ENCODE measurements around the gene MRPS7. TPM values are rescaled to one million over a fixed set of nuclear protein-coding genes. Genes with fewer than 3 reads are reported as not detected.

Gene MRPS7
- polyA plus RNA-seq, 3 donors, result 26.7 to 122 (median 101) TPM

- peak overlapping the region; percentile 89 to 94 for H3K27ac ChIP-seq (ENCODE audit: low read depth in 1 of 2, low read length in 2 of 2)
- peak overlapping the region; percentile 96 for H3K9ac ChIP-seq (ENCODE audit: insufficient read depth, low read length, poor library complexity, severe bottlenecking)
- H3K4me1 ChIP-seq (ENCODE audit: control insufficient read depth in 1 of 2, insufficient read depth in 2 of 2, low read length in 2 of 2), result peaks cover 68 to 75% of the 10 kb centered on the region in 2 donors
- H3K9me3 Mint-ChIP-seq, result peaks cover 0 to 4% (median 0%) of the 10 kb centered on the region in 7 donors
- peaks cover 68% of the 10 kb centered on the region for H3K4me1 Mint-ChIP-seq
- no peaks in the 10 kb centered on the region for H3K27me3 ChIP-seq (ENCODE audit: control insufficient read depth in 2 of 2, insufficient read depth in 2 of 2, low read length in 2 of 2)
- H2AFZ ChIP-seq (ENCODE audit: insufficient read depth, low read depth, low read length, poor library complexity, severe bottlenecking), result peak overlapping the region; percentile 83
- TF ChIP-seq, protein P1, sequence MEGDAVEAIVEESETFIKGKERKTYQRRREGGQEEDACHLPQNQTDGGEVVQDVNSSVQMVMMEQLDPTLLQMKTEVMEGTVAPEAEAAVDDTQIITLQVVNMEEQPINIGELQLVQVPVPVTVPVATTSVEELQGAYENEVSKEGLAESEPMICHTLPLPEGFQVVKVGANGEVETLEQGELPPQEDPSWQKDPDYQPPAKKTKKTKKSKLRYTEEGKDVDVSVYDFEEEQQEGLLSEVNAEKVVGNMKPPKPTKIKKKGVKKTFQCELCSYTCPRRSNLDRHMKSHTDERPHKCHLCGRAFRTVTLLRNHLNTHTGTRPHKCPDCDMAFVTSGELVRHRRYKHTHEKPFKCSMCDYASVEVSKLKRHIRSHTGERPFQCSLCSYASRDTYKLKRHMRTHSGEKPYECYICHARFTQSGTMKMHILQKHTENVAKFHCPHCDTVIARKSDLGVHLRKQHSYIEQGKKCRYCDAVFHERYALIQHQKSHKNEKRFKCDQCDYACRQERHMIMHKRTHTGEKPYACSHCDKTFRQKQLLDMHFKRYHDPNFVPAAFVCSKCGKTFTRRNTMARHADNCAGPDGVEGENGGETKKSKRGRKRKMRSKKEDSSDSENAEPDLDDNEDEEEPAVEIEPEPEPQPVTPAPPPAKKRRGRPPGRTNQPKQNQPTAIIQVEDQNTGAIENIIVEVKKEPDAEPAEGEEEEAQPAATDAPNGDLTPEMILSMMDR (IDR thresholded peaks at IDR 0.05), result no peak
- H3K27me3 Mint-ChIP-seq (ENCODE audit: low read depth in 3 of 3), result peaks cover 0 to 2% (median 0%) of the 10 kb centered on the region in 3 donors
- intact Hi-C loops (cut with micrococcal nuclease), result loop anchor here (5.0 to 10.0 kb wide), 3 partner anchors 137 to 315 kb away; partner anchors contain the start of genes GRB2 (in 1 of the 2) and MYO15B (in 1 of the 2)
- no peaks in the 10 kb centered on the region for H3K9me3 ChIP-seq (replicated peaks in 1 of 2; ENCODE audit: control insufficient read depth in 1 of 2, insufficient read depth in 1 of 2, low read length in 2 of 2)
- H4K20me1 ChIP-seq (ENCODE audit: insufficient read depth, low read length), result peaks cover 4% of the 10 kb centered on the region
- peak in 1 of 3 donors; percentile 41 for DNase-seq
- peaks cover 29 to 40% of the 10 kb centered on the region in 2 donors for H3K36me3 Mint-ChIP-seq
- H3K4me3 Mint-ChIP-seq, result peak overlapping the region; percentile 81 to 92
- peak overlapping the region; percentile 69 to 94 (median 92) for H3K4me3 ChIP-seq (replicated peaks in 1 of 3; ENCODE audit: low read depth in 2 of 3, low read length in 3 of 3)
- H3K27ac Mint-ChIP-seq, result peak overlapping the region; percentile 85 to 94 (median 92)
- H3K36me3 ChIP-seq (replicated peaks in 1 of 2; ENCODE audit: control insufficient read depth in 1 of 2, insufficient read depth in 2 of 2, low read length in 2 of 2), result peaks cover 16 to 38% of the 10 kb centered on the region in 2 donors
- WGBS (ENCODE audit: insufficient coverage), result 0% methylated on average over 3 of the region's 6 CpGs
- peaks cover 73% of the 10 kb centered on the region for H3K79me2 ChIP-seq (ENCODE audit: insufficient read depth, low read length)
- peak overlapping the region; percentile 89 for H3K4me2 ChIP-seq (replicated peaks; ENCODE audit: extremely low read depth, low read length, poor library complexity, severe bottlenecking)
Observed at GRCh38 chr17:75269844-75270217, 8.2 kb downstream of the MRPS7 start.

- Mint-ChIP-seq H3K36me3 (peaks cover 31 to 42% of the 10 kb centered on the region in 2 donors), H3K9me3 (peaks cover 0 to 4% (median 0%) of the 10 kb centered on the region in 7 donors), H3K27me3 (ENCODE audit: low read depth in 3 of 3) (peaks cover 0 to 2% (median 0%) of the 10 kb centered on the region in 3 donors), H3K4me3 (peak overlapping the region; percentile 81 to 92), H3K4me1 (peaks cover 64% of the 10 kb centered on the region), H3K27ac (peak overlapping the region; percentile 85 to 94 (median 92))
- H2AFZ ChIP-seq (ENCODE audit: insufficient read depth, low read depth, low read length, poor library complexity, severe bottlenecking), result peak overlapping the region; percentile 83
- peak overlapping the region; percentile 89 for H3K4me2 ChIP-seq (replicated peaks; ENCODE audit: extremely low read depth, low read length, poor library complexity, severe bottlenecking)
- WGBS (ENCODE audit: insufficient coverage), result under 1% methylated on average over 46 of the region's 47 CpGs
- H3K9ac ChIP-seq (ENCODE audit: insufficient read depth, low read length, poor library complexity, severe bottlenecking), result peak overlapping the region; percentile 96
- no peaks in the 10 kb centered on the region for H3K9me3 ChIP-seq (replicated peaks in 1 of 2; ENCODE audit: control insufficient read depth in 1 of 2, insufficient read depth in 1 of 2, low read length in 2 of 2)
- peak overlapping the region; percentile 89 to 94 for H3K27ac ChIP-seq (ENCODE audit: low read depth in 1 of 2, low read length in 2 of 2)
- DNase-seq, result peak; percentile 43 to 65 (median 48)
- intact Hi-C loops (cut with micrococcal nuclease), result loop anchor here in 1 of 2 donors (5.0 kb wide), 1 partner anchor 137 kb away; the partner anchor contains the start of gene GRB2
- H3K79me2 ChIP-seq (ENCODE audit: insufficient read depth, low read length), result peaks cover 73% of the 10 kb centered on the region
- peaks cover 14 to 36% of the 10 kb centered on the region in 2 donors for H3K36me3 ChIP-seq (replicated peaks in 1 of 2; ENCODE audit: control insufficient read depth in 1 of 2, insufficient read depth in 2 of 2, low read length in 2 of 2)
- H3K4me3 ChIP-seq (replicated peaks in 1 of 3; ENCODE audit: low read depth in 2 of 3, low read length in 3 of 3), result peak overlapping the region; percentile 69 to 94 (median 92)
- peaks cover 4% of the 10 kb centered on the region for H4K20me1 ChIP-seq (ENCODE audit: insufficient read depth, low read length)
- peaks cover 64 to 69% of the 10 kb centered on the region in 2 donors for H3K4me1 ChIP-seq (ENCODE audit: control insufficient read depth in 1 of 2, insufficient read depth in 2 of 2, low read length in 2 of 2)
- no peaks in the 10 kb centered on the region for H3K27me3 ChIP-seq (ENCODE audit: control insufficient read depth in 2 of 2, insufficient read depth in 2 of 2, low read length in 2 of 2)
- TF ChIP-seq, protein P1 (IDR thresholded peaks at IDR 0.05), result no peak
Observed at GRCh38 chr17:75270218-75270965, 8.7 kb downstream of the MRPS7 start.
